ENCODE data around the gene OR5AK2.

DNA sequence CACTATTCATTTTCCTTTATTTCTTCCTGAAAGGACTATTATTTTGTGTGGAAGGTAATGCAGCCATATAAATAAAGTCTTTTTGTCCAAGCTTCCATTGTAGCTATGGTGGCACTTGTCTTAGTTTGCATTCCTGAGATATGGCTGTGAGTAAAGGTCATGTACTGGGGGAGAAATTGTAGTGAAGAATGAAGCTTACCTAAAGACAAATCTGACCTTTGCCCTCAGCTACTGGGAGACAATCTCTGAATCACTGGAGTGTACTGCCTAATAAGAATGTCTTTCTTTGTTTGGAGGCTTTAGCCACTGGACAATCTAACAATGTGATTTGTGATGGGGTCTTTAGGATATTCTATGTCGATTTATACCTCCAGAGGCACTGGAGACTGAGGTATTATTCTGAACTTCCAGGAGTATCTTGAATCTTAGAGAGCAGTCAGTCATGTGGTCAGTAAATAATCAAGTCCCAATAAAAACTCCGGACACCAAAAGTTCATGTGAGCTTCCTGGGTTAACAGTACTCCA is 39.7 kb upstream of the OR5AK2 start:
- TF ChIP-seq, protein P1, sequence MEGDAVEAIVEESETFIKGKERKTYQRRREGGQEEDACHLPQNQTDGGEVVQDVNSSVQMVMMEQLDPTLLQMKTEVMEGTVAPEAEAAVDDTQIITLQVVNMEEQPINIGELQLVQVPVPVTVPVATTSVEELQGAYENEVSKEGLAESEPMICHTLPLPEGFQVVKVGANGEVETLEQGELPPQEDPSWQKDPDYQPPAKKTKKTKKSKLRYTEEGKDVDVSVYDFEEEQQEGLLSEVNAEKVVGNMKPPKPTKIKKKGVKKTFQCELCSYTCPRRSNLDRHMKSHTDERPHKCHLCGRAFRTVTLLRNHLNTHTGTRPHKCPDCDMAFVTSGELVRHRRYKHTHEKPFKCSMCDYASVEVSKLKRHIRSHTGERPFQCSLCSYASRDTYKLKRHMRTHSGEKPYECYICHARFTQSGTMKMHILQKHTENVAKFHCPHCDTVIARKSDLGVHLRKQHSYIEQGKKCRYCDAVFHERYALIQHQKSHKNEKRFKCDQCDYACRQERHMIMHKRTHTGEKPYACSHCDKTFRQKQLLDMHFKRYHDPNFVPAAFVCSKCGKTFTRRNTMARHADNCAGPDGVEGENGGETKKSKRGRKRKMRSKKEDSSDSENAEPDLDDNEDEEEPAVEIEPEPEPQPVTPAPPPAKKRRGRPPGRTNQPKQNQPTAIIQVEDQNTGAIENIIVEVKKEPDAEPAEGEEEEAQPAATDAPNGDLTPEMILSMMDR (IDR thresholded peaks at IDR 0.05), result no peak
- TF ChIP-seq POLR2A (IDR thresholded peaks at IDR 0.05) (no peak), POLR2AphosphoS5 (IDR thresholded peaks at IDR 0.05) (no peak), EP300 (IDR thresholded peaks at IDR 0.05) (no peak)

Measured in sigmoid colon (tissue), 4 donors.